SK-N-SH (cell line): ENCODE data around the gene USP40. TPM values are rescaled to one million over a fixed set of nuclear protein-coding genes. Genes with fewer than 3 reads are reported as not detected.

Experiments used
- CTCF ChIA-PET: fragments of 300-600, 350-600 bp; formaldehyde crosslinking; extraction: SDS; loops from one replicate; lab custom pipeline; 2021; lab: Yijun Ruan, JAX
- POLR2A ChIA-PET: fragments of 350-600 bp; sonication (Branson Sonifier 250); formaldehyde crosslinking; extraction: SDS; loops from one replicate; lab custom pipeline; 2020; ENCODE audit warnings: antibody characterized with exemption, inconsistent platforms; lab: Yijun Ruan, JAX
- DNase-seq: peaks from one replicate; pipeline ENCODE4 v3.0.0; 2012
- H2AFZ ChIP-seq: fragments of 200-600 bp; sonication (generic); 2 replicates; pipeline ENCODE4 v1.8.1; 2016; ENCODE audit warnings: antibody characterized with exemption, mild to moderate bottlenecking, low read depth
- H3F3A ChIP-seq: fragments of 200-600 bp; sonication (generic); replicated peaks from 2 replicates; pipeline ENCODE3; 2016; ENCODE audit warnings: antibody characterized with exemption, mild to moderate bottlenecking; ENCODE audit not compliant: insufficient read depth
- H3K27ac ChIP-seq, 2 experiments: fragments of 200-500 bp in 1 of 2; fragments of 200-600 bp in 1 of 2; sonication (Bioruptor generic) in 1 of 2; sonication (generic), shearing (Covaris generic) in 1 of 2; 2 replicates each; pipeline versions ENCODE4 v1.5.1 to v1.6.1; 2014 to 2016; ENCODE audit warnings: low read depth in 2 of 2, inconsistent platforms in 1 of 2, low read length in 1 of 2, mild to moderate bottlenecking in 1 of 2, mixed read lengths in 1 of 2
- H3K27me3 ChIP-seq: fragments of 200-600 bp; sonication (generic), shearing (Covaris generic); 2 replicates; pipeline ENCODE4 v1.6.1; 2016; ENCODE audit warnings: mixed run types; ENCODE audit not compliant: insufficient read depth
- H3K36me3 ChIP-seq, 2 experiments: fragments of 200-500 bp in 1 of 2; fragments of 200-600 bp in 1 of 2; sonication (Bioruptor generic) in 1 of 2; sonication (generic) in 1 of 2; replicated peaks in 1 of 2; 2 replicates each; pipeline versions ENCODE3 to v1.5.1; 2014 to 2016; ENCODE audit warnings: low read length in 1 of 2, mild to moderate bottlenecking in 1 of 2; ENCODE audit not compliant: insufficient read depth in 2 of 2, control insufficient read depth in 1 of 2
- H3K4me1 ChIP-seq, 2 experiments: fragments of 200-500 bp in 1 of 2; fragments of 200-600 bp in 1 of 2; sonication (Bioruptor generic) in 1 of 2; sonication (generic), shearing (Covaris generic) in 1 of 2; 2 replicates each; pipeline versions ENCODE4 v1.5.1 to v1.6.1; 2014 to 2016; ENCODE audit warnings: low read depth in 1 of 2, low read length in 1 of 2, mixed run types in 1 of 2; ENCODE audit not compliant: insufficient read depth in 2 of 2, control insufficient read depth in 1 of 2
- H3K4me2 ChIP-seq: fragments of 200-600 bp; sonication (generic), shearing (Covaris generic); 2 replicates; pipeline ENCODE4 v1.6.1; 2017; ENCODE audit warnings: mixed run types
- H3K4me3 ChIP-seq, 2 experiments: fragments of 200-500 bp in 1 of 2; fragments of 200-600 bp in 1 of 2; sonication (Bioruptor generic) in 1 of 2; sonication (generic), shearing (Covaris generic) in 1 of 2; 2 replicates each; pipeline versions ENCODE4 v1.5.1 to v1.8.1; 2014 to 2016; ENCODE audit warnings: low read depth in 2 of 2, inconsistent platforms in 1 of 2, low read length in 1 of 2, mild to moderate bottlenecking in 1 of 2, mixed read lengths in 1 of 2, moderate library complexity in 1 of 2
- H3K79me2 ChIP-seq: fragments of 200-600 bp; sonication (generic); 2 replicates; pipeline ENCODE4 v1.8.1; 2017; ENCODE audit warnings: mild to moderate bottlenecking; ENCODE audit not compliant: insufficient read depth
- H3K9ac ChIP-seq: fragments of 200-600 bp; sonication (generic); 2 replicates; pipeline ENCODE4 v1.6.1; 2017; ENCODE audit warnings: mixed run types
- H3K9me2 ChIP-seq: fragments of 200-600 bp; sonication (generic); 2 replicates; pipeline ENCODE4 v1.6.1; 2017; ENCODE audit warnings: mixed run types
- H3K9me3 ChIP-seq: fragments of 200-600 bp; sonication (generic); 2 replicates; pipeline ENCODE4 v1.6.1; 2017; ENCODE audit warnings: mixed run types, mild to moderate bottlenecking, moderate library complexity
- H4K20me1 ChIP-seq: fragments of 200-600 bp; sonication (generic); 2 replicates; pipeline ENCODE4 v1.6.1; 2017; ENCODE audit warnings: mild to moderate bottlenecking, mixed run types; ENCODE audit not compliant: insufficient read depth
- EP300 ChIP-seq, 2 experiments: IDR thresholded peaks; 2 replicates each; pipeline versions ENCODE4 v1.4.0 to v1.6.1; 2012; ENCODE audit warnings: borderline replicate concordance in 1 of 2, low read depth in 1 of 2, low read length in 1 of 2
- FOXJ3 ChIP-seq: sonication (generic); formaldehyde crosslinking; IDR thresholded peaks from 2 replicates; pipeline ENCODE4 v1.5.1; 2020; ENCODE audit warnings: mild to moderate bottlenecking, missing genetic modification reagents
- GABPA ChIP-seq: IDR thresholded peaks from 2 replicates; pipeline ENCODE4 v1.4.0; 2012; ENCODE audit warnings: low read depth, mild to moderate bottlenecking
- GATA2 ChIP-seq: sonication (generic); formaldehyde crosslinking; IDR thresholded peaks from 2 replicates; pipeline ENCODE4 v1.5.0; 2020; ENCODE audit warnings: mild to moderate bottlenecking, missing genetic modification reagents
- MEF2A ChIP-seq: IDR thresholded peaks from 2 replicates; pipeline ENCODE4 v1.4.0; 2012; ENCODE audit warnings: low read depth, borderline replicate concordance
- MXI1 ChIP-seq: IDR thresholded peaks from 2 replicates; pipeline ENCODE4 v1.6.1; 2012; ENCODE audit warnings: mild to moderate bottlenecking, low read depth, low read length, improper control_type of control experiment
- NFIC ChIP-seq: IDR thresholded peaks from 2 replicates; pipeline ENCODE4 v1.4.0; 2012; ENCODE audit warnings: borderline replicate concordance
- POLR2AphosphoS5 ChIP-seq: IDR thresholded peaks from 2 replicates; pipeline ENCODE4 v1.6.1; 2012; ENCODE audit warnings: low read depth, low read length
- RAD21 ChIP-seq: IDR thresholded peaks from 2 replicates; pipeline ENCODE4 v1.6.1; 2012; ENCODE audit warnings: mild to moderate bottlenecking, low read length
- RCOR1 ChIP-seq: fragments of 150-350 bp; IDR thresholded peaks from 2 replicates; pipeline ENCODE4 v1.6.1; 2017; ENCODE audit warnings: antibody characterized with exemption, low read length
- REST ChIP-seq: IDR thresholded peaks from 2 replicates; pipeline ENCODE4 v1.6.1; 2012; ENCODE audit warnings: mild to moderate bottlenecking, low read depth, low read length, moderate library complexity
- RFX5 ChIP-seq: IDR thresholded peaks from 2 replicates; pipeline ENCODE4 v1.6.1; 2012; ENCODE audit warnings: mild to moderate bottlenecking, improper control_type of control experiment, low read length
- SMC3 ChIP-seq: IDR thresholded peaks from 2 replicates; pipeline ENCODE4 v1.6.1; 2012; ENCODE audit warnings: low read depth, low read length, improper control_type of control experiment
- TCF12 ChIP-seq: IDR thresholded peaks from 2 replicates; pipeline ENCODE4 v1.4.0; 2012
- USF2 ChIP-seq: fragments of 150-350 bp; IDR thresholded peaks from 2 replicates; pipeline ENCODE4 v1.6.1; 2017; ENCODE audit warnings: antibody characterized with exemption, low read length, low read depth, borderline replicate concordance
- ZBTB33 ChIP-seq: IDR thresholded peaks from 2 replicates; pipeline ENCODE4 v1.4.0; 2012; ENCODE audit warnings: low read depth, borderline replicate concordance
- WGBS: methylation state at CpG from one replicate; pipeline ENCODE4 v1.1.6; 2017; ENCODE audit warnings: low lambda C conversion rate; 5-methylcytosine and 5-hydroxymethylcytosine counted together
- polyA plus RNA-seq, 3 experiments: library from polyadenylated mRNA; depleted of rRNA; stranded (reverse); fragments of >200 nt; gene quantifications; 2 replicates each; pipeline ENCODE4 v1.2.3, GENCODE V29; 2012
- TF ChIP-seq, protein P1 (sequence below): IDR thresholded peaks from 2 replicates; pipeline ENCODE4 v1.4.0; 2012; ENCODE audit warnings: low read depth

USP40 gene
- polyA plus RNA-seq, 1 of the 3 experiments (the other 2 are of a cell fraction): 37.0 TPM

- no peak for TF ChIP-seq REST
- no peak for TF ChIP-seq USF2
- no peak for TF ChIP-seq GABPA
- TF ChIP-seq EP300 (IDR thresholded peaks at IDR 0.05; ENCODE audit: borderline replicate concordance in 1 of 2, low read depth in 1 of 2, low read length in 1 of 2): no peak
- TF ChIP-seq GATA2: no peak
- TF ChIP-seq POLR2AphosphoS5: no peak
- TF ChIP-seq RCOR1: no peak
- no peak for TF ChIP-seq MEF2A
- TF ChIP-seq ZBTB33: no peak
These were observed 32.4 kb upstream of the USP40 start (continued) for GRCh38 chr2:233598952-233599351.

GRCh38 chr2:233597522-233597921 lies 30.9 kb upstream of the USP40 start:
- no peaks in the 10 kb centered on the region for H4K20me1 ChIP-seq
- no peak for DNase-seq
- no peak overlapping the region for H3K27ac ChIP-seq
- no peak overlapping the region for H3K9ac ChIP-seq
- POLR2A ChIA-PET: interaction anchor here (0.9 kb wide), 1 partner anchor 31 kb away, joined by 3 read pairs; the partner anchor contains the start of gene USP40
- no peaks in the 10 kb centered on the region for H3K9me2 ChIP-seq
- H3K9me3 ChIP-seq: no peaks in the 10 kb centered on the region
- TF ChIP-seq RFX5 (no peak), MEF2A (no peak), NFIC (no peak), TCF12 (no peak), RAD21 (no peak), FOXJ3 (CRISPR knock-in tag) (no peak), SMC3 (no peak), MXI1 (no peak), ZBTB33 (no peak)
- TF ChIP-seq, protein P1, sequence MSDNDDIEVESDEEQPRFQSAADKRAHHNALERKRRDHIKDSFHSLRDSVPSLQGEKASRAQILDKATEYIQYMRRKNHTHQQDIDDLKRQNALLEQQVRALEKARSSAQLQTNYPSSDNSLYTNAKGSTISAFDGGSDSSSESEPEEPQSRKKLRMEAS: no peak
- no peaks in the 10 kb centered on the region for H3F3A ChIP-seq
- H3K4me1 ChIP-seq: no peaks in the 10 kb centered on the region
- CTCF ChIA-PET: interaction anchor here (1.2 kb wide), 1 partner anchor 24 kb away, joined by 4 read pairs; no protein-coding TSS in a partner anchor
- no peaks in the 10 kb centered on the region for H3K36me3 ChIP-seq
- no peaks in the 10 kb centered on the region for H3K79me2 ChIP-seq
- no peak overlapping the region for H2AFZ ChIP-seq
- no peaks in the 10 kb centered on the region for H3K27me3 ChIP-seq
- WGBS: 17% methylated on average over 1 of the region's 1 CpG
- H3K4me2 ChIP-seq: no peak overlapping the region
- no peak overlapping the region for H3K4me3 ChIP-seq
